K562 (cell line): Measurements from ENCODE around the gene USP37. TPM values are rescaled to one million over a fixed set of nuclear protein-coding genes. Genes with fewer than 3 reads are reported as not detected.

Experiments used
- ATAC-seq: fragments of 200-7000 bp; cut with Tn5 transposase; 3 replicates; pipeline ENCODE4 v1.9.1; 2020; ENCODE audit warnings: moderate library complexity
- BruUV-seq: library from RNA; stranded (reverse); fragments of 400-500 nt; replicated peaks from 2 replicates; lab custom pipeline; 2021; lab: Mats Ljungman, UMichigan
- CTCF ChIA-PET: fragments of 300-600 bp; formaldehyde crosslinking; extraction: SDS; loops from one replicate; lab custom pipeline; 2021; ENCODE audit warnings: low intra/inter-chr PET ratio; lab: Yijun Ruan, JAX
- POLR2A ChIA-PET: fragments of 300-600, 350-650 bp; sonication (Branson Sonifier 250); formaldehyde crosslinking; extraction: SDS; loops from one replicate; lab custom pipeline; 2021; ENCODE audit warnings: antibody characterized with exemption, inconsistent platforms; lab: Yijun Ruan, JAX
- DNase-seq, 4 experiments: peaks; one replicate each; pipeline versions ENCODE4 v3.0.0 to v3.0.0-alpha.2; 2011 to 2018; ENCODE audit warnings: low spot score in 3 of 4, mixed read lengths in 3 of 4; ENCODE audit errors: extremely low read depth in 1 of 4
- FAIRE-seq: peaks from 2 replicates; lab custom pipeline; 2011; peaks lifted over from hg19 to GRCh38; lab: Jason Lieb, UNC
- H2AFZ ChIP-seq: 2 replicates; pipeline ENCODE4 v1.6.0; 2011; ENCODE audit warnings: low read depth, low read length, control low read depth, inconsistent platforms
- H3K27ac ChIP-seq: fragments of 200-600 bp; 3 replicates; pipeline ENCODE4 v1.8.0; 2011; ENCODE audit warnings: low read depth, mild to moderate bottlenecking, control low read depth, inconsistent platforms, low read length, moderate library complexity, mixed read lengths; ENCODE audit errors: extremely low read depth
- H3K27me3 ChIP-seq, 2 experiments: fragments of 300-600 bp in 1 of 2; 2 replicates in 1 of 2; 3 replicates in 1 of 2; pipeline versions ENCODE4 v1.6.0 to v1.8.0; 2011; ENCODE audit warnings: inconsistent platforms in 2 of 2, low read length in 2 of 2, mild to moderate bottlenecking in 1 of 2, mixed read lengths in 1 of 2, moderate library complexity in 1 of 2; ENCODE audit not compliant: control insufficient read depth in 2 of 2, insufficient read depth in 2 of 2
- H3K36me3 ChIP-seq: fragments of 300-600 bp; 3 replicates; pipeline ENCODE4 v1.8.0; 2011; ENCODE audit warnings: mild to moderate bottlenecking, low read length, inconsistent platforms; ENCODE audit not compliant: control insufficient read depth, insufficient read depth
- H3K4me1 ChIP-seq, 2 experiments: fragments of 200-600 bp in 1 of 2; replicated peaks in 1 of 2; 2 replicates in 1 of 2; 3 replicates in 1 of 2; pipeline versions ENCODE4 v1.5.1 to v1.8.0; 2011; ENCODE audit warnings: inconsistent platforms in 2 of 2, low read length in 2 of 2, mild to moderate bottlenecking in 1 of 2, mixed read lengths in 1 of 2, moderate library complexity in 1 of 2; ENCODE audit not compliant: control insufficient read depth in 2 of 2, insufficient read depth in 2 of 2
- H3K4me2 ChIP-seq: 2 replicates; pipeline ENCODE4 v1.6.1; 2011; ENCODE audit warnings: low read length, control low read depth, inconsistent platforms, mixed read lengths; ENCODE audit not compliant: insufficient read depth
- H3K4me3 ChIP-seq: fragments of 200-600 bp; sonication (generic), shearing (Covaris generic); 2 replicates; pipeline ENCODE4 v1.5.1; 2016; ENCODE audit warnings: control low read depth, inconsistent platforms
- H3K79me2 ChIP-seq: fragments of 200-600 bp; 3 replicates; pipeline ENCODE4 v1.8.0; 2011; ENCODE audit warnings: low read length, inconsistent platforms; ENCODE audit not compliant: control insufficient read depth, insufficient read depth
- H3K9ac ChIP-seq, 2 experiments: 2 replicates each; pipeline versions ENCODE4 v1.6.0 to v1.6.1; 2011; ENCODE audit warnings: low read depth in 2 of 2, low read length in 2 of 2, control low read depth in 1 of 2, inconsistent platforms in 1 of 2, mild to moderate bottlenecking in 1 of 2, mixed read lengths in 1 of 2; ENCODE audit not compliant: insufficient read depth in 1 of 2
- H3K9me1 ChIP-seq: one replicate; pipeline ENCODE4 v1.6.0; 2011; ENCODE audit warnings: inconsistent platforms, mild to moderate bottlenecking, low read length, moderate library complexity; ENCODE audit not compliant: control insufficient read depth, insufficient read depth
- H3K9me3 ChIP-seq: replicated peaks from 2 replicates; pipeline ENCODE4 v1.5.1; 2011; ENCODE audit warnings: low read depth, low read length, inconsistent platforms; ENCODE audit not compliant: control insufficient read depth, insufficient read depth
- H4K20me1 ChIP-seq: replicated peaks from 2 replicates; pipeline ENCODE4 v1.6.1; 2011; ENCODE audit warnings: low read length, inconsistent platforms, mixed read lengths; ENCODE audit not compliant: control insufficient read depth, insufficient read depth
- EP400 ChIP-seq: fragments of 450-650 bp; IDR thresholded peaks from 2 replicates; pipeline ENCODE4 v1.6.1; 2017; ENCODE audit warnings: antibody characterized with exemption, mild to moderate bottlenecking, moderate library complexity
- L3MBTL2 ChIP-seq: fragments of 450-650 bp; IDR thresholded peaks from 2 replicates; pipeline ENCODE4 v1.6.1; 2016; ENCODE audit warnings: mild to moderate bottlenecking, moderate library complexity
- POLR2AphosphoS5 ChIP-seq: IDR thresholded peaks from 2 replicates; pipeline ENCODE4 v1.6.1; 2011; ENCODE audit warnings: mild to moderate bottlenecking, low read depth, low read length, moderate library complexity; ENCODE audit not compliant: control insufficient read depth, insufficient read depth
- ZFX ChIP-seq: sonication (generic); formaldehyde crosslinking; IDR thresholded peaks from 2 replicates; pipeline ENCODE4 v1.8.0; 2022; ENCODE audit warnings: mild to moderate bottlenecking, missing genetic modification reagents, moderate library complexity
- WGBS: fragments of 100-300 bp; shearing (Covaris generic); methylation state at CpG from one replicate; pipeline ENCODE4 v1.1.6; 2016; ENCODE audit warnings: low coverage, mixed read lengths; ENCODE audit not compliant: insufficient coverage; ENCODE audit errors: missing lambda C conversion rate; 5-methylcytosine and 5-hydroxymethylcytosine counted together
- in situ Hi-C: fragments of 300-500 bp; cut with MboI; formaldehyde crosslinking; loops from 4 replicates; pipeline ENCODE4 v1.15.0; 2018; ENCODE audit warnings: inconsistent platforms, mixed read lengths
- intact Hi-C: fragments of 100-400 bp; cut with micrococcal nuclease; formaldehyde crosslinking; loops from 2 replicates; pipeline ENCODE4 v1.14.2; 2022
- polyA plus RNA-seq, 8 experiments: library from polyadenylated mRNA; depleted of rRNA in 4 of 8; stranded (reverse) in 5 of 8; unstranded in 3 of 8; fragments of >200 nt; fragmentation: Nextera tagmentation in 2 of 8; fragmentation: Illumina TruSeq in 1 of 8; extraction: Ambion mirVana in 2 of 8; extraction: Trizol in 1 of 8; gene quantifications; 2 replicates each; pipeline versions ENCODE4 v1.2.1 to v1.2.3, GENCODE V29; 2011 to 2014; ENCODE audit warnings: inconsistent platforms in 1 of 8, missing spikeins in 1 of 8
- total RNA-seq, 7 experiments: library from RNA; depleted of rRNA in 6 of 7; stranded (reverse); fragments of >200 nt in 6 of 7; fragmentation: Illumina TruSeq in 2 of 7; extraction: Trizol in 2 of 7; gene quantifications; 2 replicates each; pipeline versions ENCODE4 v1.2.1 to v1.2.3, GENCODE V29; 2011 to 2021; ENCODE audit warnings: low replicate concordance in 1 of 7
- TF ChIP-seq, protein P1 (sequence below): fragments of 450-650 bp; IDR thresholded peaks from 2 replicates; pipeline ENCODE4 v1.7.1; 2018; ENCODE audit warnings: mild to moderate bottlenecking, low read depth; ENCODE audit not compliant: partially characterized antibody

The USP37 gene
- total and polyA plus RNA-seq, 9 of the 15 experiments (the other 6 are each of a cell fraction or from before 2014, with no cell fraction given) = 2.0 to 14.2 (median 8.5) TPM

DNA sequence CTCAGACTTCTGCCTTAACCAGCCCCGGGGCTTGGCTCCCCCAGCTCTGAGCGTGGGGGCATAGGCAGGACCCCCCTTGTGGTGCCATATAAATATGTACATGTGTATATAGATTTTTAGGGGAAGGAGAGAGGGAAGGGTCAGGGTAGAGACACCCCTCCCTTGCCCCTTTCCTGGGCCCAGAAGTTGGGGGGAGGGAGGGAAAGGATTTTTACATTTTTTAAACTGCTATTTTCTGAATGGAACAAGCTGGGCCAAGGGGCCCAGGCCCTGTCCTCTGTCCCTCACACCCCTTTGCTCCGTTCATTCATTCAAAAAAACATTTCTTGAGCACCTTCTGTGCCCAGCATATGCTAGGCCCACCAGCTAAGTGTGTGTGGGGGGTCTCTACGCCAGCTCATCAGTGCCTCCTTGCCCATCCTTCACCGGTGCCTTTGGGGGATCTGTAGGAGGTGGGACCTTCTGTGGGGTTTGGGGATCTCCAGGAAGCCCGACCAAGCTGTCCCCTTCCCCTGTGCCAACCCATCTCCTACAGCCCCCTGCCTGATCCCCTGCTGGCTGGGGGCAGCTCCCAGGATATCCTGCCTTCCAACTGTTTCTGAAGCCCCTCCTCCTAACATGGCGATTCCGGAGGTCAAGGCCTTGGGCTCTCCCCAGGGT is 162.9 kb downstream of the USP37 start:
- Histone ChIP-seq H3K4me1 (peaks cover 29 to 77% of the 10 kb centered on the region in 2 experiments; a peak in 4 of 5 replicates), H2AFZ (no peak overlapping the region)

More for the DNA sequence above, 162.9 kb downstream of the USP37 start:
- H3K4me3 ChIP-seq = no peak overlapping the region
- 70% methylated on average over 5 of the region's 8 CpGs for WGBS
- H4K20me1 ChIP-seq = no peaks in the 10 kb centered on the region
- peaks cover 46% of the 10 kb centered on the region; the same call in 2 of the 3 replicates for H3K36me3 ChIP-seq
- no peaks in the 10 kb centered on the region for H3K9me1 ChIP-seq
- DNase-seq = no peak
- H3K9ac ChIP-seq = peak overlapping the region; percentile 27 to 88
- H3K79me2 ChIP-seq = peaks cover 21% of the 10 kb centered on the region
- H3K4me2 ChIP-seq = peak overlapping the region; percentile 80; the same call in 1 of the 2 replicates
- no peaks in the 10 kb centered on the region for H3K27me3 ChIP-seq
- intact Hi-C loops (loop anchor here (5.0 to 10.0 kb wide), 2 partner anchors 47 to 240 kb away; no protein-coding TSS in a partner anchor), in situ Hi-C loops (no loop called here)
- FAIRE-seq = no peak
- ATAC-seq = no peak
- ChIA-PET POLR2A (interaction anchor here (0.6 to 2.8 kb wide), 4 partner anchors 9 to 98 kb away, joined by 3 to 7 read pairs (median 3); no protein-coding TSS in a partner anchor), CTCF (no interaction called here)
- BruUV-seq = TSS peak; percentile 30
- TF ChIP-seq ZFX (0 out of 2 replicates have a peak, but pooled peaks have one; percentile 19), L3MBTL2 (no peak), POLR2AphosphoS5 (0 out of 2 replicates have a peak, but pooled peaks have one; percentile 35), EP400 (no peak)
- TF ChIP-seq, protein P1, sequence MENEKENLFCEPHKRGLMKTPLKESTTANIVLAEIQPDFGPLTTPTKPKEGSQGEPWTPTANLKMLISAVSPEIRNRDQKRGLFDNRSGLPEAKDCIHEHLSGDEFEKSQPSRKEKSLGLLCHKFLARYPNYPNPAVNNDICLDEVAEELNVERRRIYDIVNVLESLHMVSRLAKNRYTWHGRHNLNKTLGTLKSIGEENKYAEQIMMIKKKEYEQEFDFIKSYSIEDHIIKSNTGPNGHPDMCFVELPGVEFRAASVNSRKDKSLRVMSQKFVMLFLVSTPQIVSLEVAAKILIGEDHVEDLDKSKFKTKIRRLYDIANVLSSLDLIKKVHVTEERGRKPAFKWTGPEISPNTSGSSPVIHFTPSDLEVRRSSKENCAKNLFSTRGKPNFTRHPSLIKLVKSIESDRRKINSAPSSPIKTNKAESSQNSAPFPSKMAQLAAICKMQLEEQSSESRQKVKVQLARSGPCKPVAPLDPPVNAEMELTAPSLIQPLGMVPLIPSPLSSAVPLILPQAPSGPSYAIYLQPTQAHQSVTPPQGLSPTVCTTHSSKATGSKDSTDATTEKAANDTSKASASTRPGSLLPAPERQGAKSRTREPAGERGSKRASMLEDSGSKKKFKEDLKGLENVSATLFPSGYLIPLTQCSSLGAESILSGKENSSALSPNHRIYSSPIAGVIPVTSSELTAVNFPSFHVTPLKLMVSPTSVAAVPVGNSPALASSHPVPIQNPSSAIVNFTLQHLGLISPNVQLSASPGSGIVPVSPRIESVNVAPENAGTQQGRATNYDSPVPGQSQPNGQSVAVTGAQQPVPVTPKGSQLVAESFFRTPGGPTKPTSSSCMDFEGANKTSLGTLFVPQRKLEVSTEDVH = no peak
- no peaks in the 10 kb centered on the region for H3K9me3 ChIP-seq
- peak overlapping the region; percentile 78 for H3K27ac ChIP-seq
